KMS-11 (cell line): Measurements from ENCODE around the gene TEF.
A peak's percentile ranks its signal among the peaks of the same experiment; 100 is the strongest.

Experiments used
- H2AFZ ChIP-seq: fragments of 200-600 bp; sonication (generic); 2 replicates; pipeline ENCODE4 v1.6.1; 2016; ENCODE audit warnings: antibody characterized with exemption, mixed run types, low read depth
- H3K27ac ChIP-seq: fragments of 200-600 bp; sonication (generic); 2 replicates; pipeline ENCODE4 v1.6.1; 2016; ENCODE audit warnings: mild to moderate bottlenecking, mixed run types
- H3K27me3 ChIP-seq: fragments of 200-600 bp; sonication (generic); 2 replicates; pipeline ENCODE4 v1.6.1; 2017; ENCODE audit warnings: mild to moderate bottlenecking, low read depth, mixed run types, moderate library complexity; ENCODE audit not compliant: insufficient read depth
- H3K36me3 ChIP-seq: fragments of 200-600 bp; sonication (generic); 2 replicates; pipeline ENCODE4 v1.6.1; 2017; ENCODE audit warnings: mild to moderate bottlenecking, mixed run types; ENCODE audit not compliant: insufficient read depth
- H3K4me1 ChIP-seq: fragments of 200-600 bp; sonication (generic); 2 replicates; pipeline ENCODE4 v1.6.1; 2016; ENCODE audit warnings: mild to moderate bottlenecking, low read depth, mixed run types; ENCODE audit not compliant: poor library complexity, severe bottlenecking
- H3K4me2 ChIP-seq: fragments of 200-600 bp; sonication (generic); 2 replicates; pipeline ENCODE4 v1.7.0; 2016; ENCODE audit warnings: mild to moderate bottlenecking, mixed run types
- H3K4me3 ChIP-seq: fragments of 200-600 bp; sonication (generic); IDR thresholded peaks from 2 replicates; pipeline ENCODE4 v1.6.1; 2017; ENCODE audit warnings: low read depth, low read length, mixed read lengths; ENCODE audit not compliant: insufficient read depth
- H3K79me2 ChIP-seq: fragments of 200-600 bp; sonication (generic); 2 replicates; pipeline ENCODE4 v1.6.1; 2016; ENCODE audit warnings: low read depth, mixed run types; ENCODE audit not compliant: insufficient read depth
- H3K9ac ChIP-seq: fragments of 200-600 bp; sonication (generic); 2 replicates; pipeline ENCODE4 v1.6.1; 2016; ENCODE audit warnings: mild to moderate bottlenecking, mixed run types
- H4K20me1 ChIP-seq: fragments of 200-600 bp; sonication (generic); 2 replicates; pipeline ENCODE4 v1.6.1; 2016; ENCODE audit warnings: mild to moderate bottlenecking, mixed run types; ENCODE audit not compliant: insufficient read depth
- CTCF ChIP-seq: fragments of 200-600 bp; sonication (generic); conservative IDR thresholded peaks from 2 replicates; pipeline ENCODE4 v1.6.1; 2017; ENCODE audit warnings: low read depth, mild to moderate bottlenecking, antibody characterized with exemption, low read length, moderate library complexity, mixed read lengths

TEF gene

GRCh38 chr22:41410311-41410751, 28.6 kb downstream of the TEF start:
- Histone ChIP-seq H3K27ac (no peak overlapping the region), H3K27me3 (no peaks in the 10 kb centered on the region), H4K20me1 (no peaks in the 10 kb centered on the region), H3K36me3 (no peaks in the 10 kb centered on the region), H2AFZ (no peak overlapping the region), H3K9ac (no peak overlapping the region), H3K4me3 (no peak overlapping the region), H3K4me2 (no peak overlapping the region), H3K79me2 (peaks cover 24% of the 10 kb centered on the region), H3K4me1 (peaks cover 26% of the 10 kb centered on the region)
- TF ChIP-seq CTCF: no peak

GRCh38 chr22:41411021-41411851, 29.5 kb downstream of the TEF start:
- H3K4me3 ChIP-seq: no peak overlapping the region
- no peaks in the 10 kb centered on the region for H4K20me1 ChIP-seq
- no peak overlapping the region for H3K9ac ChIP-seq
- H3K4me2 ChIP-seq: no peak overlapping the region
- H3K4me1 ChIP-seq: peaks cover 32% of the 10 kb centered on the region
- no peak overlapping the region for H2AFZ ChIP-seq
- no peaks in the 10 kb centered on the region for H3K27me3 ChIP-seq
- H3K27ac ChIP-seq: peak overlapping the region; percentile 94; the same call in 1 of the 2 replicates
- peaks cover 31% of the 10 kb centered on the region for H3K79me2 ChIP-seq
- no peak for TF ChIP-seq CTCF
- H3K36me3 ChIP-seq: no peaks in the 10 kb centered on the region

- peaks cover 31% of the 10 kb centered on the region for H3K79me2 ChIP-seq
- no peaks in the 10 kb centered on the region for H4K20me1 ChIP-seq
- H3K27me3 ChIP-seq: no peaks in the 10 kb centered on the region
- H3K9ac ChIP-seq: no peak overlapping the region; the same call in 1 of the 2 replicates
- peaks cover 32% of the 10 kb centered on the region for H3K4me1 ChIP-seq
- no peaks in the 10 kb centered on the region for H3K36me3 ChIP-seq
- TF ChIP-seq CTCF: no peak
- H3K4me2 ChIP-seq: peak overlapping the region; percentile 86; the same call in 1 of the 2 replicates
- H3K4me3 ChIP-seq: no peak overlapping the region
- no peak overlapping the region for H2AFZ ChIP-seq
- no peak overlapping the region for H3K27ac ChIP-seq
Measured at GRCh38 chr22:41415554-41415953, 33.8 kb downstream of the TEF start.

- Histone ChIP-seq H3K27me3 (no peaks in the 10 kb centered on the region), H3K79me2 (peaks cover 24% of the 10 kb centered on the region), H3K27ac (no peak overlapping the region), H3K9ac (no peak overlapping the region), H3K4me1 (peaks cover 14% of the 10 kb centered on the region), H2AFZ (no peak overlapping the region), H4K20me1 (no peaks in the 10 kb centered on the region), H3K4me2 (no peak overlapping the region), H3K36me3 (no peaks in the 10 kb centered on the region), H3K4me3 (no peak overlapping the region)
- no peak for TF ChIP-seq CTCF
Measured at GRCh38 chr22:41417622-41418390, 36.1 kb downstream of the TEF start.
